Cardiac muscle cell (in vitro differentiated cells and primary cell): ENCODE results near the gene MAD1L1. TPM values are rescaled to one million over a fixed set of nuclear protein-coding genes. Genes with fewer than 3 reads are reported as not detected.
A peak's percentile ranks its signal among the peaks of the same experiment; 100 is the strongest.

ENCODE experiments used
- DNase-seq, 2 donors: peaks; one replicate each; pipeline versions ENCODE4 v3.0.0 to v3.0.0-alpha.2; 2010 to 2017; ENCODE audit warnings: low read depth in 1 of 2, low spot score in 1 of 2
- H3K27ac ChIP-seq: fragments of 200-600 bp; sonication (generic); 2 replicates; pipeline ENCODE4 v1.5.1; 2016
- H3K27me3 ChIP-seq: fragments of 200-600 bp; sonication (generic); 2 replicates; pipeline ENCODE4 v1.6.0; 2016; ENCODE audit warnings: control low read depth
- H3K36me3 ChIP-seq: fragments of 200-600 bp; sonication (generic); 2 replicates; pipeline ENCODE4 v1.5.1; 2016; ENCODE audit warnings: control low read depth
- H3K4me1 ChIP-seq: fragments of 200-600 bp; sonication (generic); 2 replicates; pipeline ENCODE4 v1.8.1; 2017; ENCODE audit warnings: low read depth, mild to moderate bottlenecking, mixed run types
- H3K4me3 ChIP-seq: fragments of 200-600 bp; sonication (generic); 2 replicates; pipeline ENCODE4 v1.5.1; 2016; ENCODE audit warnings: mild to moderate bottlenecking
- H3K9me3 ChIP-seq: fragments of 200-600 bp; sonication (generic); 2 replicates; pipeline ENCODE4 v1.5.1; 2017; ENCODE audit warnings: low read depth, mild to moderate bottlenecking, control low read depth
- polyA plus RNA-seq: library from polyadenylated mRNA; unstranded; fragments of >200 nt; fragmentation: Nextera tagmentation; extraction: Ambion mirVana; gene quantifications from 2 replicates; pipeline ENCODE4 v1.2.1, GENCODE V29; 2016
- total RNA-seq: library from RNA; depleted of rRNA; stranded (reverse); fragments of >200 nt; gene quantifications from 2 replicates; pipeline ENCODE4 v1.2.3, GENCODE V29; 2016
- TF ChIP-seq, protein P1 (sequence below): IDR thresholded peaks from 2 replicates; pipeline ENCODE4 v1.5.1; 2012; ENCODE audit warnings: low read depth, mild to moderate bottlenecking, low read length

The MAD1L1 gene
- total and polyA plus RNA-seq, 2 experiments from 2014 or later: 38.3 to 56.2 TPM

DNA sequence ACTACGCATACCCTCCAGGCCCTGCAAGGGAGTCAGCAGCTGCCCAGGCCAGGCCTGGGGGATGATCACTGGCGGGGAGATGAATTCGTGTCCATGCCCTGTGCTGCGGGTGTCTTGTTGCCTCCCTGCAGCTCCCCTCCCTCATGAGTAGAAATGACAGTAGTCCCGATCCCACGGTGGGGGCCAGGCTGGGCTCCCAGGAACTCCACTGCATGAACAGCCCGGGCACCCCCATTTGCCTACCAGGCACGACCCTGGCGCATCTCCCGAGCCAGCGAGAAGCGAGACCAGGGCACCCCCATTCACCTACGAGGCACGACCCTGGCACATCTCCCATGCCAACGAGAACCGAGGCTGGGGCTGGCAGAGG, 316.2 kb downstream of the MAD1L1 start:
- Histone ChIP-seq H3K36me3 (no peaks in the 10 kb centered on the region), H3K27me3 (no peaks in the 10 kb centered on the region), H3K27ac (no peak overlapping the region), H3K4me3 (no peak overlapping the region), H3K9me3 (no peaks in the 10 kb centered on the region), H3K4me1 (peaks cover 19% of the 10 kb centered on the region)
- TF ChIP-seq, protein P1, sequence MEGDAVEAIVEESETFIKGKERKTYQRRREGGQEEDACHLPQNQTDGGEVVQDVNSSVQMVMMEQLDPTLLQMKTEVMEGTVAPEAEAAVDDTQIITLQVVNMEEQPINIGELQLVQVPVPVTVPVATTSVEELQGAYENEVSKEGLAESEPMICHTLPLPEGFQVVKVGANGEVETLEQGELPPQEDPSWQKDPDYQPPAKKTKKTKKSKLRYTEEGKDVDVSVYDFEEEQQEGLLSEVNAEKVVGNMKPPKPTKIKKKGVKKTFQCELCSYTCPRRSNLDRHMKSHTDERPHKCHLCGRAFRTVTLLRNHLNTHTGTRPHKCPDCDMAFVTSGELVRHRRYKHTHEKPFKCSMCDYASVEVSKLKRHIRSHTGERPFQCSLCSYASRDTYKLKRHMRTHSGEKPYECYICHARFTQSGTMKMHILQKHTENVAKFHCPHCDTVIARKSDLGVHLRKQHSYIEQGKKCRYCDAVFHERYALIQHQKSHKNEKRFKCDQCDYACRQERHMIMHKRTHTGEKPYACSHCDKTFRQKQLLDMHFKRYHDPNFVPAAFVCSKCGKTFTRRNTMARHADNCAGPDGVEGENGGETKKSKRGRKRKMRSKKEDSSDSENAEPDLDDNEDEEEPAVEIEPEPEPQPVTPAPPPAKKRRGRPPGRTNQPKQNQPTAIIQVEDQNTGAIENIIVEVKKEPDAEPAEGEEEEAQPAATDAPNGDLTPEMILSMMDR: no peak
- no peak for DNase-seq

DNA sequence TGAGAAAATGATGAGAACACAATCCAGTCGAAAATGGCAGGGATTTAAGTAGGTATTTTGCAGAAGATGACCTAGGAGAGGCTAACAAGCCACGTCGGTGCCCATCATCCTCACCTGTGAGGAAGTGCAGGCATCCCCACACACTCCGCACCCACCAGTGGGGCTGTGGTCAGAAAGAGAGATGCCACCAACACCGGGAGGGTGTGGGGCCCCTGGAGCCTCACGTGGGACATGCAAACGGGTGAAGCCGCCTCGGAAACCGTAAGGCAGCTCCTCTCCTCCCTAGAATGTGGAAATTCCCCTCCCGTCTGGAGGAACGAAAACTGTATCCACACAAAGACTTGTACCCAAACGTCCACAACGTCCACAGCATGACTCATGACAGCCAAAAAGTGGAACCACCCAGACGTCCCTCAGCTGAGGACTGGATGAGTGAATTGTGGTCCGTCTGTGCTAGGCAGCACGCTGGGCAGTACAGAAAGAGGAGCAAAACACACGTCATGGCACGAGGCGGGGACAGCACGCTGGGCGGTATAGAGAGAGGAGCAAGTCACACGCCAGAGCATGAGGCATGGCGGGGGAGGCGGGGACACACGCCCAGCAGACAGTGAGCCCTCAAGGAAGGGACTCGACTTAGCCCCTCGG, 316.7 kb downstream of the MAD1L1 start:
- H3K27ac ChIP-seq: no peak overlapping the region
- H3K4me1 ChIP-seq: peaks cover 19% of the 10 kb centered on the region
- no peaks in the 10 kb centered on the region for H3K9me3 ChIP-seq
- no peak for DNase-seq
- no peaks in the 10 kb centered on the region for H3K36me3 ChIP-seq
- TF ChIP-seq, protein P1: no peak
- no peaks in the 10 kb centered on the region for H3K27me3 ChIP-seq
- H3K4me3 ChIP-seq: no peak overlapping the region

DNA sequence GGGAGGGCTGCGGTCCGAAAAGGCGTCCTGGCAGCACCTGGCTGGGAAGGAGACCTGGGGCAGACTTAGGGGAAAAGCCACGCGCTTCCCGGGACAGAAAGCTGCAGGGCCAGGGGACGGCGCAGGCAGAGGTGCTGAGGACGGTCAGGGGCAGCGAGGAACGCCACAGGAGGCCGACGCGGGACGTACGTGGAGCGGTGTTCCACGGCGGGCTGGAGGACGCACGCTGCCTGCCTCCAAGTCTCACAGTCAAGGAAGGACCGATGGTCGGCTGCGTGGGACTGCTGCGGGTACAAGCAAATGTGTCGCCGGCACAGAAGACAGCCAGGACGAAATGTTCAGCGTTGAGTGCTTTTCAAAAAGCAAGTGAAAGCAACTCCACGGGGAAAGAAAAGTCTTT, 317.4 kb downstream of the MAD1L1 start:
- H3K36me3 ChIP-seq: no peaks in the 10 kb centered on the region
- TF ChIP-seq, protein P1: no peak
- H3K27me3 ChIP-seq: no peaks in the 10 kb centered on the region
- peaks cover 19% of the 10 kb centered on the region for H3K4me1 ChIP-seq
- DNase-seq: no peak
- no peaks in the 10 kb centered on the region for H3K9me3 ChIP-seq
- H3K4me3 ChIP-seq: no peak overlapping the region
- no peak overlapping the region for H3K27ac ChIP-seq

DNA sequence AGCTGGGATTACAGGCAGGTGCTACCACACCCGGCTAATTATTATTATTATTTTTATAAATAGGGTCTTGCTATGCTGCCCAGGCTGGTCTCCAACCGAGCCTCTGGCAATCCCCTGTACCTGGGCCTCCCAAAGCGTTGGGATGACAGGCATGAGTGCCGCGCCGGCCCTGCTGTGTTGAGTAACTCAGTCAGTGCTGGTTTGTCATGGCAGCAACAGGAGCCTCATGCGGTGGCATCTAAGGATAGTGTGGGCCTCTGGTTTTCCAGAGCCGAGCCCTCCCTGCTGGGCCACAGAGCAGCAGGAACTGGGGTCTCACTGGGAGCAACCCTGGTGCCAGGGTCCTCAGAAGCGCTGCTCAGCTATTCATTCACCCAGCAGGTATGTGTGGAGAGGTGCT, 318.0 kb downstream of the MAD1L1 start:
- Histone ChIP-seq H3K27ac (no peak overlapping the region), H3K36me3 (no peaks in the 10 kb centered on the region), H3K27me3 (no peaks in the 10 kb centered on the region), H3K4me3 (no peak overlapping the region), H3K4me1 (peaks cover 19% of the 10 kb centered on the region), H3K9me3 (no peaks in the 10 kb centered on the region)
- no peak for DNase-seq
- TF ChIP-seq, protein P1: no peak

DNA sequence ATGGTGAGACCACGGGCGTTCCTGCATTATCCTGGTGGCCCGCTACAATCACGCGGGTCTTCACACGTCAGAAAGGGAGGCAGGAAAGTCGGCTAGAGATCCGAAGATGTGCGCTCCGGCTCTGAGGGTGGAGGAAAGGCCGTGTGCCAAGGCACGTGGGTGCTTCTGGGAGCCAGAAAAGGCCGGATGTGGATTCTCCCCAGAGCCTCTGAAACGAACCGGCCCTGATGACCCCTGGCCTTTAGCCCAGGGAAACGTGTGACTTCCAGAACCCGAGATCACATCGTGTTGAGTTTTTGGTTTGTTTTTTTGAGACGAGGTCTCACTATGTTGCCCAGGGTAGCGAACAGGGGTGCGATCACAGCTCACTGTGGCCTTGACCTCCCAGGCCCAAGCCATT, 318.4 kb downstream of the MAD1L1 start:
- peak in 1 of 2 donors; percentile 46 for DNase-seq
- H3K4me1 ChIP-seq: peaks cover 19% of the 10 kb centered on the region
- no peak overlapping the region for H3K4me3 ChIP-seq
- H3K36me3 ChIP-seq: no peaks in the 10 kb centered on the region
- H3K27me3 ChIP-seq: no peaks in the 10 kb centered on the region
- H3K27ac ChIP-seq: no peak overlapping the region
- TF ChIP-seq, protein P1: no peak
- no peaks in the 10 kb centered on the region for H3K9me3 ChIP-seq
